Skeletal muscle satellite cell (primary cell): ENCODE data around the gene TMEM151A. TPM values are rescaled to one million over a fixed set of nuclear protein-coding genes. Genes with fewer than 3 reads are reported as not detected.
"Not testable (repeated sequence)": the region's sequence is repeated elsewhere in the genome, so short reads cannot be mapped to it uniquely, and the experiment has no call there.

Experiments
- H3K27me3 ChIP-seq: 2 replicates; pipeline ENCODE4 v1.7.0; 2013; ENCODE audit warnings: low read length; ENCODE audit not compliant: control insufficient read depth, insufficient read depth
- H3K36me3 ChIP-seq: 2 replicates; pipeline ENCODE4 v1.7.0; 2013; ENCODE audit warnings: mild to moderate bottlenecking, control low read depth, low read length; ENCODE audit not compliant: insufficient read depth
- H3K4me1 ChIP-seq: 2 replicates; pipeline ENCODE4 v1.7.0; 2013; ENCODE audit warnings: low read length; ENCODE audit not compliant: control insufficient read depth, insufficient read depth
- H3K4me2 ChIP-seq: 2 replicates; pipeline ENCODE4 v1.7.0; 2013; ENCODE audit warnings: mild to moderate bottlenecking, low read length
- H3K4me3 ChIP-seq: 2 replicates; pipeline ENCODE4 v1.7.0; 2013; ENCODE audit warnings: low read length
- H3K9ac ChIP-seq: 2 replicates; pipeline ENCODE4 v1.7.0; 2013; ENCODE audit warnings: mild to moderate bottlenecking, low read depth, low read length, moderate library complexity
- H3K9me3 ChIP-seq: replicated peaks from 2 replicates; pipeline ENCODE4 v1.7.0; 2013; ENCODE audit warnings: mild to moderate bottlenecking, control low read depth, low read length
- total RNA-seq: library from RNA; depleted of rRNA; stranded (reverse); fragments of >200 nt; gene quantifications from 2 replicates; pipeline ENCODE4 v1.2.3, GENCODE V29; 2012; rRNA removed

The TMEM151A gene
- total RNA-seq, result 0.22 TPM in 1 of 2 replicates, not detected in the other

- Histone ChIP-seq H3K27me3 (peaks cover 42% of the 10 kb centered on the region), H3K9ac (no peak within 1 kb of the TSS), H3K4me3 (peak within 1 kb of the TSS; percentile 59), H3K4me2 (peak within 1 kb of the TSS; percentile 69), H3K36me3 (peaks cover 3% of the 10 kb centered on the region), H3K9me3 (no peaks in the 10 kb centered on the region), H3K4me1 (peaks cover 15% of the 10 kb centered on the region)
Observed at GRCh38 chr11:66291706-66292542, at the start of gene TMEM151A. Gene TMEM151A, plus strand, starts transcription at chr11:66291894. Its CDS starts 120 bp downstream, at chr11:66292014.

- no peak overlapping the region for H3K9ac ChIP-seq
- no peaks in the 10 kb centered on the region for H3K4me1 ChIP-seq
- peaks cover 50% of the 10 kb centered on the region for H3K36me3 ChIP-seq
Observed at GRCh38 chr11:66242095-66242765, 49.5 kb upstream of the TMEM151A start.

GRCh38 chr11:66243782-66244535 lies 47.7 kb upstream of the TMEM151A start:
- Histone ChIP-seq H3K36me3 (peaks cover 45% of the 10 kb centered on the region), H3K4me3 (no peak overlapping the region), H3K9ac (no peak overlapping the region), H3K27me3 (no peaks in the 10 kb centered on the region), H3K4me1 (no peaks in the 10 kb centered on the region), H3K4me2 (no peak overlapping the region), H3K9me3 (no peaks in the 10 kb centered on the region)

More at GRCh38 chr11:66242095-66242765, 49.5 kb upstream of the TMEM151A start:
- Histone ChIP-seq H3K27me3 (no peaks in the 10 kb centered on the region), H3K4me3 (no peak overlapping the region), H3K4me2 (no peak overlapping the region), H3K9me3 (no peaks in the 10 kb centered on the region)

GRCh38 chr11:66247295-66247694 lies 44.4 kb upstream of the TMEM151A start:
- peaks cover 32% of the 10 kb centered on the region for H3K36me3 ChIP-seq
- no peak overlapping the region for H3K9ac ChIP-seq
- H3K4me1 ChIP-seq, result no peaks in the 10 kb centered on the region
- H3K27me3 ChIP-seq, result no peaks in the 10 kb centered on the region
- H3K4me2 ChIP-seq, result no peak overlapping the region
- H3K9me3 ChIP-seq, result no peaks in the 10 kb centered on the region
- H3K4me3 ChIP-seq, result no peak overlapping the region

- Histone ChIP-seq H3K4me3 (no peak overlapping the region), H3K36me3 (peaks cover 32% of the 10 kb centered on the region), H3K27me3 (no peaks in the 10 kb centered on the region)
Observed at GRCh38 chr11:66247801-66248200, 43.9 kb upstream of the TMEM151A start.

GRCh38 chr11:66248903-66249302 lies 42.8 kb upstream of the TMEM151A start:
- H3K9me3 ChIP-seq, result no peaks in the 10 kb centered on the region
- H3K4me1 ChIP-seq, result no peaks in the 10 kb centered on the region
- H3K9ac ChIP-seq, result no peak overlapping the region
- no peak overlapping the region for H3K4me3 ChIP-seq
- no peak overlapping the region for H3K4me2 ChIP-seq
- H3K36me3 ChIP-seq, result peaks cover 32% of the 10 kb centered on the region
- H3K27me3 ChIP-seq, result no peaks in the 10 kb centered on the region

More at GRCh38 chr11:66247801-66248200, 43.9 kb upstream of the TMEM151A start:
- H3K9me3 ChIP-seq, result no peaks in the 10 kb centered on the region
- H3K9ac ChIP-seq, result no peak overlapping the region
- H3K4me1 ChIP-seq, result no peaks in the 10 kb centered on the region
- no peak overlapping the region for H3K4me2 ChIP-seq

- peaks cover 3% of the 10 kb centered on the region for H3K4me1 ChIP-seq
- no peak overlapping the region for H3K4me2 ChIP-seq
- peaks cover 24% of the 10 kb centered on the region for H3K36me3 ChIP-seq
- H3K27me3 ChIP-seq, result no peaks in the 10 kb centered on the region
- H3K4me3 ChIP-seq, result no peak overlapping the region
- H3K9me3 ChIP-seq, result no peaks in the 10 kb centered on the region
- H3K9ac ChIP-seq, result no peak overlapping the region
Observed at GRCh38 chr11:66251809-66252208, 39.9 kb upstream of the TMEM151A start.

- H3K4me3 ChIP-seq, H3K27me3 ChIP-seq, H3K9me3 ChIP-seq, H3K4me2 ChIP-seq, H3K4me1 ChIP-seq, H3K9ac ChIP-seq: not testable (repeated sequence)
- peaks cover 11% of the 10 kb centered on the region for H3K36me3 ChIP-seq
Observed at GRCh38 chr11:66253081-66253480, 38.6 kb upstream of the TMEM151A start.

- peak overlapping the region; percentile 99 for H3K4me2 ChIP-seq
- peaks cover 15% of the 10 kb centered on the region for H3K4me1 ChIP-seq
- H3K27me3 ChIP-seq, result no peaks in the 10 kb centered on the region
- no peaks in the 10 kb centered on the region for H3K9me3 ChIP-seq
- H3K9ac ChIP-seq, result peak overlapping the region; percentile 97
- H3K36me3 ChIP-seq, result peaks cover 34% of the 10 kb centered on the region
- peak overlapping the region; percentile 98 for H3K4me3 ChIP-seq
Observed at GRCh38 chr11:66258473-66258893, 33.2 kb upstream of the TMEM151A start.

- Histone ChIP-seq H3K36me3 (peaks cover 41% of the 10 kb centered on the region), H3K4me2 (peak overlapping the region; percentile 99)
Observed at GRCh38 chr11:66259225-66259624, 32.5 kb upstream of the TMEM151A start.

GRCh38 chr11:66259956-66260355 lies 31.7 kb upstream of the TMEM151A start:
- Histone ChIP-seq H3K9ac (no peak overlapping the region), H3K9me3 (no peaks in the 10 kb centered on the region), H3K4me3 (no peak overlapping the region), H3K36me3 (peaks cover 48% of the 10 kb centered on the region), H3K4me2 (no peak overlapping the region), H3K27me3 (no peaks in the 10 kb centered on the region), H3K4me1 (peaks cover 15% of the 10 kb centered on the region)

More at GRCh38 chr11:66259225-66259624, 32.5 kb upstream of the TMEM151A start:
- H3K27me3 ChIP-seq, result no peaks in the 10 kb centered on the region
- no peaks in the 10 kb centered on the region for H3K9me3 ChIP-seq
- peaks cover 15% of the 10 kb centered on the region for H3K4me1 ChIP-seq
- no peak overlapping the region for H3K4me3 ChIP-seq
- peak overlapping the region; percentile 97 for H3K9ac ChIP-seq
